AG09309 (cell line): ENCODE data around the gene FOSL1.
A peak's percentile ranks its signal among the peaks of the same experiment; 100 is the strongest.
"Not testable (repeated sequence)": the region's sequence is repeated elsewhere in the genome, so short reads cannot be mapped to it uniquely, and the experiment has no call there.

ENCODE experiments used
- DNase-seq: peaks from one replicate; pipeline ENCODE4 v3.0.0-alpha.2; 2010; ENCODE audit warnings: low read depth
- H3K4me3 ChIP-seq: 2 replicates; pipeline ENCODE4 v1.5.1; 2011; ENCODE audit warnings: mild to moderate bottlenecking, low read depth, low read length, moderate library complexity; ENCODE audit not compliant: control insufficient read depth
- TF ChIP-seq, protein P1 (sequence below): IDR thresholded peaks from 2 replicates; pipeline ENCODE4 v1.5.1; 2011; ENCODE audit warnings: mild to moderate bottlenecking, low read depth, low read length, inconsistent platforms; ENCODE audit not compliant: insufficient read depth, control insufficient read depth; ENCODE audit errors: missing control alignments

Gene FOSL1

GRCh38 chr11:65892661-65893317, 7.4 kb downstream of the FOSL1 start:
- H3K4me3 ChIP-seq: peak overlapping the region; percentile 50
- no peak for DNase-seq
- TF ChIP-seq, protein P1, sequence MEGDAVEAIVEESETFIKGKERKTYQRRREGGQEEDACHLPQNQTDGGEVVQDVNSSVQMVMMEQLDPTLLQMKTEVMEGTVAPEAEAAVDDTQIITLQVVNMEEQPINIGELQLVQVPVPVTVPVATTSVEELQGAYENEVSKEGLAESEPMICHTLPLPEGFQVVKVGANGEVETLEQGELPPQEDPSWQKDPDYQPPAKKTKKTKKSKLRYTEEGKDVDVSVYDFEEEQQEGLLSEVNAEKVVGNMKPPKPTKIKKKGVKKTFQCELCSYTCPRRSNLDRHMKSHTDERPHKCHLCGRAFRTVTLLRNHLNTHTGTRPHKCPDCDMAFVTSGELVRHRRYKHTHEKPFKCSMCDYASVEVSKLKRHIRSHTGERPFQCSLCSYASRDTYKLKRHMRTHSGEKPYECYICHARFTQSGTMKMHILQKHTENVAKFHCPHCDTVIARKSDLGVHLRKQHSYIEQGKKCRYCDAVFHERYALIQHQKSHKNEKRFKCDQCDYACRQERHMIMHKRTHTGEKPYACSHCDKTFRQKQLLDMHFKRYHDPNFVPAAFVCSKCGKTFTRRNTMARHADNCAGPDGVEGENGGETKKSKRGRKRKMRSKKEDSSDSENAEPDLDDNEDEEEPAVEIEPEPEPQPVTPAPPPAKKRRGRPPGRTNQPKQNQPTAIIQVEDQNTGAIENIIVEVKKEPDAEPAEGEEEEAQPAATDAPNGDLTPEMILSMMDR: no peak

- peak overlapping the region; percentile 50 for H3K4me3 ChIP-seq
- DNase-seq: not testable (repeated sequence)
These were observed 8.0 kb downstream of the FOSL1 start for GRCh38 chr11:65892137-65892540.

- DNase-seq: no peak
- TF ChIP-seq, protein P1: peak; percentile 34
- H3K4me3 ChIP-seq: peak overlapping the region; percentile 50
These were observed 8.7 kb downstream of the FOSL1 start for GRCh38 chr11:65891219-65892136.

GRCh38 chr11:65890324-65891218, 9.6 kb downstream of the FOSL1 start, which contains the start of gene CCDC85B:
TSS of gene CCDC85B (plus strand) at chr11:65890673. CDS start at chr11:65890784, 111 bp downstream.
- TF ChIP-seq, protein P1: no peak
- peak within 1 kb of the TSS; percentile 50 for H3K4me3 ChIP-seq
- DNase-seq: peak; percentile 88

GRCh38 chr11:65888163-65888814, 11.9 kb downstream of the FOSL1 start, which contains the start of gene FIBP:
TSS of gene FIBP (minus strand) at chr11:65888471. CDS start at chr11:65888418, 53 bp downstream.
- peak within 1 kb of the TSS; percentile 92 for H3K4me3 ChIP-seq
- TF ChIP-seq, protein P1: peak; percentile 72
- DNase-seq: peak; percentile 87

DNA sequence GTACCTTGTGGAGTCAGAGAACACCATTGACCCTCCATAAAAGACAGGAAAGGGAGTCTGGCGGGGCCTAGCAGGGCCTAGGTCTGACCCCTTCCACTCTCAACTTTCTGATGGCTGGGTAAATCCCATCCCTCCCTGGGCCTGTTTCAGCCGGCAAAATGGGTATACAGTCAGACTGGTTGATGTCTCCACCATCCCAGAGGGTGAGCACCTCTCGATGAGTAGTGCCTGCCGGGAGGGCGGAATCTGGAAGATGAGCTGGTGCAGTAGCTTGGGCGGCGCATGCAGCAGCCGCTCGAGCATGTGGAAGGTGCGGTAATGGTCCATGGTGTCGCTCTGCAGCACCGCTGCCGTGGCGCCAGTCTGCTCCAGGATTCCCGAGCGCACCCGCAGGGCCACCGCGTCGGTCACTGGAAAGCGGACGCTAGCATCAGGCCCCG, 12.4 kb downstream of the FOSL1 start:
- peak overlapping the region; percentile 92 for H3K4me3 ChIP-seq
- TF ChIP-seq, protein P1: no peak
- DNase-seq: no peak
